Parathyroid adenoma (tissue), 2 donors: Measurements from ENCODE around the gene HOMER3.

Experiments used
- H2AFZ ChIP-seq: fragments of 300-600 bp; sonication (generic); one replicate; pipeline ENCODE4 v1.7.0; 2017; ENCODE audit warnings: antibody characterized with exemption, mild to moderate bottlenecking
- H3K27ac ChIP-seq: fragments of 300-600 bp; sonication (generic); one replicate; pipeline ENCODE4 v1.7.0; 2017
- H3K27me3 ChIP-seq: fragments of 300-600 bp; sonication (generic); one replicate; pipeline ENCODE4 v1.7.0; 2017; ENCODE audit warnings: low read length; ENCODE audit not compliant: control insufficient read depth, insufficient read depth
- H3K36me3 ChIP-seq: fragments of 300-600 bp; sonication (generic); one replicate; pipeline ENCODE4 v1.7.0; 2017; ENCODE audit warnings: low read length; ENCODE audit not compliant: control insufficient read depth, insufficient read depth
- H3K4me1 ChIP-seq: fragments of 300-600 bp; sonication (generic); one replicate; pipeline ENCODE4 v1.7.0; 2017; ENCODE audit warnings: control low read depth
- H3K4me2 ChIP-seq: fragments of 300-600 bp; sonication (generic); one replicate; pipeline ENCODE4 v1.7.0; 2017; ENCODE audit warnings: low read length
- H3K4me3 ChIP-seq: fragments of 300-600 bp; sonication (generic); one replicate; pipeline ENCODE4 v1.7.0; 2017; ENCODE audit warnings: low read depth, low read length
- H3K79me2 ChIP-seq: fragments of 300-600 bp; sonication (generic); one replicate; pipeline ENCODE4 v1.7.0; 2017; ENCODE audit warnings: control low read depth
- H3K9ac ChIP-seq: fragments of 300-600 bp; sonication (generic); one replicate; pipeline ENCODE4 v1.7.0; 2017; ENCODE audit warnings: mild to moderate bottlenecking
- H3K9me3 ChIP-seq: fragments of 300-600 bp; sonication (generic); one replicate; pipeline ENCODE4 v1.7.0; 2017; ENCODE audit warnings: low read length; ENCODE audit not compliant: control insufficient read depth
- TF ChIP-seq, protein P1 (sequence below): fragments of 300-600 bp; sonication (generic); IDR thresholded peaks from one replicate; pipeline ENCODE4 v1.7.0; 2017; ENCODE audit warnings: antibody characterized with exemption, mild to moderate bottlenecking
- donor health status: primary hyperparathyroidism.

Gene HOMER3

DNA sequence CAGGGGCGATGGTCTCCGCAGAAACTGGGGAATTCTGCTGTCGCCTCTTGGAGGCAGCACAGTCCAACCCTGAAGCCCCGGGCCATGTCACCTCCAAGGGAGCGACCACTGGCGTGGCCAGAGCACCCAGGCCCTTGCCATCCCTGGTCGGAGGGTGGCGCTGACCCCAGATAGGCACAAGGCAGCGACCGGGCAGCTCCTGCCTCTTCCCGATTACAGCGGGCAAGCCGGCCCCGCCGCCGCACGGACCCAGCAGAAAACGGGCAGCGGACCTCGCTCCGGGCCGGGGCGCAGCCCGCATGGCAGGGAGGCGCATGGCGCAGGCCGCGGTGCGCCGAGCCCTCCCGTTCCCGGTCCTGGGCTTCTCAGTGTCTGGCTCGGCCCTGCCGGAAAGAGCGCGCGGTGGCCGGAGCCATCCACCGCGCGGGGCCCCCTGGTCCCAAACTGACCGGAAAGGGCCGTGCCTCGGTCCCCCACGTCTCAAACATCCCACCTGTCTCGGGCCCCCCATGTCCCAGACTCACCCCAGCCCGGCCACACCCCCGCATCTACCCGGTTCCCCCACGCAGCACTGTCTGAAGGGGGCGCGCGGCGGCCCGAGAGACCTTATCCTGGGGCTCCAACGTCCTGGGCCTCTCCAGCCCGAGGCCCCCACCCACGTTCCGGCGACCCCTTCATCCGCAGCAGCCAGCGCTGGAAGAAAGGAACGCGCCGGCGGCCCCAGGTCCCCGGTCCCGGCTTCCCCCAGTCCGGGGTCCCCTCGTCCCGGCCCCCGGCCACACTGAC is 45.8 kb downstream of the HOMER3 start:
- peak overlapping the region; percentile 77 for H2AFZ ChIP-seq
- TF ChIP-seq, protein P1, sequence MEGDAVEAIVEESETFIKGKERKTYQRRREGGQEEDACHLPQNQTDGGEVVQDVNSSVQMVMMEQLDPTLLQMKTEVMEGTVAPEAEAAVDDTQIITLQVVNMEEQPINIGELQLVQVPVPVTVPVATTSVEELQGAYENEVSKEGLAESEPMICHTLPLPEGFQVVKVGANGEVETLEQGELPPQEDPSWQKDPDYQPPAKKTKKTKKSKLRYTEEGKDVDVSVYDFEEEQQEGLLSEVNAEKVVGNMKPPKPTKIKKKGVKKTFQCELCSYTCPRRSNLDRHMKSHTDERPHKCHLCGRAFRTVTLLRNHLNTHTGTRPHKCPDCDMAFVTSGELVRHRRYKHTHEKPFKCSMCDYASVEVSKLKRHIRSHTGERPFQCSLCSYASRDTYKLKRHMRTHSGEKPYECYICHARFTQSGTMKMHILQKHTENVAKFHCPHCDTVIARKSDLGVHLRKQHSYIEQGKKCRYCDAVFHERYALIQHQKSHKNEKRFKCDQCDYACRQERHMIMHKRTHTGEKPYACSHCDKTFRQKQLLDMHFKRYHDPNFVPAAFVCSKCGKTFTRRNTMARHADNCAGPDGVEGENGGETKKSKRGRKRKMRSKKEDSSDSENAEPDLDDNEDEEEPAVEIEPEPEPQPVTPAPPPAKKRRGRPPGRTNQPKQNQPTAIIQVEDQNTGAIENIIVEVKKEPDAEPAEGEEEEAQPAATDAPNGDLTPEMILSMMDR: no peak
- no peak overlapping the region for H3K9ac ChIP-seq
- peak overlapping the region; percentile 46 for H3K4me3 ChIP-seq
- no peaks in the 10 kb centered on the region for H3K27me3 ChIP-seq
- H3K4me1 ChIP-seq: peaks cover 2% of the 10 kb centered on the region
- no peaks in the 10 kb centered on the region for H3K79me2 ChIP-seq
- H3K9me3 ChIP-seq: no peaks in the 10 kb centered on the region
- H3K36me3 ChIP-seq: no peaks in the 10 kb centered on the region
- H3K27ac ChIP-seq: no peak overlapping the region
- H3K4me2 ChIP-seq: peak overlapping the region; percentile 72

DNA sequence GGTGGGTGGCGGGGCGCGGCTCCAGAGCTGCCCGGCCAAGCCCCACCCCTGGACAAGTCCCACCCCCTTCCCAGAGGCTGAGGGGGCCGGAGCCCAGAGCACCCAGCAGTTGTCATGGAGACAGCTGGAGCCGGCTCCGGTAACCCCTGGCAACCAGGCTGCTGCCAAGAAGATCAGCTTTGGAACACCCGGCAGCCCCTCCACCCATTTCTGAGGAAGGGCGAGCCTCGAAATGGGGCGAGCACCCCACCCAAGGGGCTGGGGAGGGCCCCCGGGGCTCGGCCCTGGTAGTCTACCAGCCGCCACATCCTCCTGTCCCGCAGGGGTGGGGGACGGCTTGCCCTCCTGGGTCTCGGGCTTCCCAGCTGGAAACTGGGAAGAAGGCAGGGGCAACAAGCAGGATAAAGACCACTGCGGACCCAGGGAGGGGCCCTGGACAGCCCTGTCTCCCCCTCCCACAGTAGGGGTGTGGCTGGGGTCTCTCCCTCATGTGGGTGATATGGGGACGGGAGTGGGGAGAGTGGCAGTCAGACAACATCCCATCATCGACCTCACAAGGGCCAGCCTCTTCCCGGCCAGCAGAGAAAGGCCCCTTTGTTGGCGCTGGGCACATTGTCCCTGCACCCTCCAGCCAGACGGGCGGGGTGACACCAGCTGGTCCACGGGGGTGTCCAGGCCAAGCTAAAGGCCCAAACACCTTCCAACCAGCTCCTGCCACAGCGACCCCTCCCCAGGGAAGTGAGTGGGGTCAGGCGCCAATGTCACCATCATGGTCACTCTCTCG is 46.6 kb downstream of the HOMER3 start:
- TF ChIP-seq, protein P1: no peak
- Histone ChIP-seq H3K36me3 (no peaks in the 10 kb centered on the region), H3K4me2 (peak overlapping the region; percentile 72), H3K79me2 (no peaks in the 10 kb centered on the region), H3K4me1 (peaks cover 2% of the 10 kb centered on the region), H3K9ac (no peak overlapping the region), H3K9me3 (no peaks in the 10 kb centered on the region), H3K27ac (no peak overlapping the region), H2AFZ (peak overlapping the region; percentile 77), H3K27me3 (no peaks in the 10 kb centered on the region), H3K4me3 (peak overlapping the region; percentile 46)

DNA sequence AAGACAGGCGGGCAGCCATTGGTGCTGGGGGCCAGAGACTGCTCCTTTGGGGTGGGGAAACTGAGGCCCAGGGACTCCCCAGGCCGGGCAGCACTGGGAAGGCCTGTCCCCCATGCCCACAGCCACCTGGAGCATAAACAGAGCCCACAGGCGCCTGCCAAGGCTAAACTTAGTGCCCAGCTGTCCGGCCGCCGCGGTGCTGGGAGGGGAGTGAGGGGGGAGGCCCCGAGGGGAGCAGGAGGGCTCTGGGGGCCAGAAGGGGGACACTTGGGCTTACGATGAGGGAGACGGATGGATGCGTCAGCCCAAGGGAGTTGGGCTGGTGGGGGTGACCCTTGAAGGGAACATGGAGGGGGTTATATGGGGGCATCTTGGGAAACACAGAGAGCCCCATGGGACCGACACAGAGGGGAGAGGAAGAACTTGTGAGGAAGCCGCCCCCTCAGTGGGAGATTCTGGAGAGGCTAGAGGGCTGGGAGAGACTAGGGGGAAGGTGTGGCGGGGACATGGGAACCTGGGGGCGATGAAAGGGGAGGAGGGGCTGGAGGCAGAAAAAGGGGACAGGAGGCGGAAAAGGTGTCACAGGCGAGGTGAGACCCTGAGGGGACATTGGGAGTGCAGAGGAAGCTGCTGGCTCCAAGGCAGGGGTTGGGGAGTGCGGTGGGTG is 47.3 kb downstream of the HOMER3 start:
- peaks cover 2% of the 10 kb centered on the region for H3K4me1 ChIP-seq
- no peaks in the 10 kb centered on the region for H3K36me3 ChIP-seq
- H3K27me3 ChIP-seq: no peaks in the 10 kb centered on the region
- H3K4me3 ChIP-seq: no peak overlapping the region
- no peak overlapping the region for H3K27ac ChIP-seq
- H3K9ac ChIP-seq: no peak overlapping the region
- H3K4me2 ChIP-seq: no peak overlapping the region
- TF ChIP-seq, protein P1: no peak
- H3K79me2 ChIP-seq: no peaks in the 10 kb centered on the region
- no peak overlapping the region for H2AFZ ChIP-seq
- H3K9me3 ChIP-seq: no peaks in the 10 kb centered on the region

DNA sequence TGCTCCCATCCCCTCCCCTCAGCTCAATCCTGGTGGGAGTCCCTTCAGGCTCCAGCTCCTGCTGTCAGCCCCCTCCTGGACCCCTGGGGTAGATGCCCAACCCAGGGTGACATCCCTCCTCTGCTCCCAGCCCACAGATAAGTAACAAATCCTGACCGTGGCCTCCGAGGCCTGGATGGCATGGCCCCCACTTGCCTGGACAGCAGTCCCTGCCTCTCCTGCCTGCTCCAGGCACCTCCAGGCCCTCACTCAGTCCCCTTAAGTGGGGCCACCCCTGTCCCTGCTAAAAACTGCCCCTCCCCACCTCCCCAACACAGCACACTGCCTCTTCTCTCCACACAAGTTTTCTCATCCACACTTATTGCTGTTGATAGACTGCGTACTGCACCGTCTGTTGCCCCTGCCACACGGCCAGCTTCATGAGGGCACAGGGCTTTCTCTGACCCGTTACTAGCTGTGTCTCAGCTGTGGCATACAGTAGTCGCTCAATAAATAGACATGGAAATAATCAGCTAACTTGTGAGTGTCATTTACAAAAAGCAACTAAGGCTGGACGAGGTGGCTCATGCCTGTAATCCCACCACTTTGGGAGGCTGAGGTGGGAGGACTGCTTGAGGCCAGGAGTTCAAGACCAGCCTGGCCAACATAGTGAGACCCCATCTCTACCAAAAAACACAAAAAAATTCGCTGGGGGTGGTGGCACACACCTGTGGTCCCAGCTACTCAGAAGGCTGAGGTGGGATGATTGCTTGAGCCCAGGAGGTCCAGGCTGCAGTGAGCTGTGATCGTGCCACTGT is 50.9 kb downstream of the HOMER3 start:
- Histone ChIP-seq H3K79me2 (no peaks in the 10 kb centered on the region), H3K4me3 (no peak overlapping the region), H3K36me3 (no peaks in the 10 kb centered on the region), H3K27me3 (no peaks in the 10 kb centered on the region), H3K9ac (no peak overlapping the region), H3K4me2 (no peak overlapping the region), H3K27ac (no peak overlapping the region), H3K4me1 (peaks cover 2% of the 10 kb centered on the region), H2AFZ (no peak overlapping the region), H3K9me3 (no peaks in the 10 kb centered on the region)
- TF ChIP-seq, protein P1: no peak
